GM18511 (cell line): ENCODE measurements around the gene RELN.
"Not testable (repeated sequence)": the region's sequence is repeated elsewhere in the genome, so short reads cannot be mapped to it uniquely, and the experiment has no call there.

ENCODE experiments used
- ATAC-seq: cut with Tn5 transposase; IDR thresholded peaks from one replicate; pipeline ENCODE4 v1.9.1; 2021; ENCODE audit warnings: mild to moderate bottlenecking, moderate library complexity; ENCODE audit not compliant: unreplicated experiment

Gene RELN

GRCh38 chr7:103857435-103857834 is 132.0 kb downstream of the RELN start:
- no peak for ATAC-seq

DNA sequence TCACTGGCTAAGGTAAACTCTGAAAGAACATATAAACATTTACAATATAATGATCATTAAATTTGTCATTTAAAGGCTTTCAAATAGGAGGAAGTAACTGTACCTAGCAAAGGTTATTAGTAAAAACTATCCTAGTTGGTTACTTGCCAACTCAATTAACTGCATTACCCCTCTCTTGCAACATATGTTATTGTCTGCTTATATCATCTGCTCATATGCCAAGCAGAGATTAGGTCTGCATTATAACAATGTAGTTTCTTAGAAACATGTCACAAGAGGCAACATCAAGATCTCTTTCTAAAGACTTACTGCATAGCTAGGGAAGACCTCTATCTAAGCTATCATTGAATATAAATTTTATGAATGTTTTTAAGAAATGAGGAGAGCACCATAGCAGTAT is 132.5 kb downstream of the RELN start:
- no peak for ATAC-seq

- no peak for ATAC-seq
These were observed 133.8 kb downstream of the RELN start for GRCh38 chr7:103855671-103856070.

GRCh38 chr7:103854611-103855010 is 134.8 kb downstream of the RELN start:
- no peak for ATAC-seq

DNA sequence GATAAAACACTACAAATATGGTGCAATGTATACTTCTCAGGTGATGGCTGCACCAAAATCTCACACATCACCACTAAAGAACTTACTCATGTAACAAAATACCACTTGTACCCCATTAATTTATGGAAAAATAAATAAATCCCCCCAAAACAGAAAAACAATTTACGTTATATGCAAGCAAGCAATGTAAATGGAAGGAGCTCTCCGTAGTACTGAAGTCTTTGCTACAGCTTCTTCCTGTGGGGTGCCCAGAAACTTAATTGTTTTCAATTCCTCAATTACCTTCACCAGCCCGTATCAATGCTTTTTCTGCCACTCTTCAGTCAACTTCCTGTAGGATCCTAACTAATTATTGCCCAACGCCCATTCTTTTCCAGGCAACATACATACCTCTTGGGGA is 138.1 kb downstream of the RELN start:
- no peak for ATAC-seq

- no peak for ATAC-seq
These were observed 145.6 kb downstream of the RELN start for GRCh38 chr7:103843689-103844480.

GRCh38 chr7:103833401-103833800 is 156.1 kb downstream of the RELN start:
- ATAC-seq: no peak

- ATAC-seq: no peak
These were observed 157.0 kb downstream of the RELN start for GRCh38 chr7:103832438-103832837.

GRCh38 chr7:103824251-103824650 is 165.2 kb downstream of the RELN start:
- ATAC-seq: no peak

DNA sequence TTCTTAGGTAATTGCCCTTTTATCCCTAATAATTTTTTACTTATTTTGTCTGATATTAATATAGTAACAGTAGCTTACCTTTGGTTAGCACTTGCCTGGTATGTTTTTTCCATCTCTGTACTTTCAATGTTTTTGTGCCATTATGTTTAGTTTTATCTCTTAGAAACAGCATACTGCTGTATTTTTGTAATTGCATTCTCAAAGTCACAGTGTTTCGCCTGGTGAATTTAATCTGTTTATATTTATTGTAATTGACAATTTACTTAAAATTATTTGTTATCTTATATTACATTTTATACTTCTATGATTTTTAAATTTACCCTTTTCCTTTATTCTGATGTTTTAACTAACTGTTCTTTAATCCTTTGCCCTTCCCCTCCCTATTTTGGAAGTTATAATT is 166.4 kb downstream of the RELN start:
- ATAC-seq: no peak

DNA sequence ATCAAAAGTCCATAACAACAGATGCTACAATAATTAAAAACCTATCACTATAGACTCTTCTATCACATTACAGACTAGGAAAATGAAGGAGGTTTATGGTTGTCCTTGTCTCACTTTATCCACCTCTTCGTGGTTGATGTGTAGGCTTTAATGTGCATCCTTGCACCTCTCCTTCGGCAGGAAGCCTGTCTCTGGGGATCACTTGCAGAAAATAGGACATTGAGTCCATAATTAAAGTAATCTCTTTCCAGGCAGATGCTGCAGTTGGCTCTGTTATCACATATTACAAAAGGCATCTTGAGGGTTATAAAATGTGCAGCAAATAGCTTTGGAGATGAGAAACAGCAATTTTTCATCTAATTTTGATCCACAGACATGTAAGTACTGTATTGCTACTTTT is 168.4 kb downstream of the RELN start:
- ATAC-seq: no peak

DNA sequence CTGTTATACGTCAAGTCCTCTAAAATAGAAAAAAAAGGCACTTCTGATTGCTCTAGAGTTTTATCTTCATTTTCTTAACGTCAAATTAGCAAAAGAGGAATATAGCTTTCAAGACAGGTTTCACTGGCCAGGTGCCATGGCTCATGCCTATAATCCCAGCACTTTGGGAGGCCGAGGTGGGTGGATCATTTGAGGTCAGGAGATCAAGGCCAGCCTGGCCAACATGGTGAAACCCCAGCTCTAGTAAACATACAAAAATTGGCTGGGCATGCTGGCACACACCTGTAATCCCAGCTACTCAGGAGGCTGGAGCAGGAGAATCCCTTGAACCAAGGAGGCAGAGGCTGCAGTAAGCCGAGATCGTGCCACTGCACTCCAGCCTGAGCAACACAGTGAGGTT is 173.5 kb downstream of the RELN start:
- not testable (repeated sequence) for ATAC-seq

DNA sequence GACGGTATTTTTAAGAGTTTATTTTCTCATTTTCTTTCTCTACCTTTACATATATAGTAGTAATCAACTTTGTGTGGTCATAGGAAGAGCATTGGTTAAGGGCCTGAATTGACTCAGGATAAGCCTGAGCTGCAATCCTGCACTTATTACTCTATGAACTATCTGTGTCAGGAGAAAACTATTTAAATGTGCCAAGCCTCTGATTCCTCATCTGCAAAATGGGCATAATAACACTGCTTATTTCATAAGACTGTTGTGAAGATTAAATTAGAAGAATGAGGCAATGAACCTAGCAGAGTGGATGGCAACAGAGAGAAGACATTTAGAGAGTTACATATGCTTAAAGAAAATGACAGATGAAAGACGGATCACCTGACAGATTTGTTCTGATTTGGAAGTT is 175.5 kb downstream of the RELN start:
- no peak for ATAC-seq

DNA sequence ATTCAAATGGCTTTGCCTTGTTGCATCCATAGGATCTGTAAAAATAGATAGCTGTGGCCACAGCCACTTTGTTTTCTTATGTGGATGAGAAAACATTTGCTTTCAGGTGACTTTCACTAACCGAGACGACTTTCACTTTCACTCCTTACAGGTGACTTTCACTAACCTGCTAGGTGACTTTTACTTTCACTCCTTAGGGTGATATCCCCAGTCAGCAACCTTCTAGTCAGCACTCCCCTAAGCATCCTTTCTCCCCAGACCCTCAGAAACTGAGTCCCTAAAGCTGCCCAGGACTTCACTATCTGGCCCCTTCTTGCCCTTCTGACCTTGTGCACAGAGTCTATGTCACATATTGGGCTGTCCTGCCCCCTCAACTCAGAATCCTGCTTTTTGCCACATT is 177.5 kb downstream of the RELN start:
- ATAC-seq: peak; percentile 81

- ATAC-seq: no peak
These were observed 178.2 kb downstream of the RELN start for GRCh38 chr7:103811290-103811689.

GRCh38 chr7:103810112-103810744 is 179.2 kb downstream of the RELN start:
- no peak for ATAC-seq

GRCh38 chr7:103809229-103809994 is 180.0 kb downstream of the RELN start:
- ATAC-seq: peak; percentile 56

DNA sequence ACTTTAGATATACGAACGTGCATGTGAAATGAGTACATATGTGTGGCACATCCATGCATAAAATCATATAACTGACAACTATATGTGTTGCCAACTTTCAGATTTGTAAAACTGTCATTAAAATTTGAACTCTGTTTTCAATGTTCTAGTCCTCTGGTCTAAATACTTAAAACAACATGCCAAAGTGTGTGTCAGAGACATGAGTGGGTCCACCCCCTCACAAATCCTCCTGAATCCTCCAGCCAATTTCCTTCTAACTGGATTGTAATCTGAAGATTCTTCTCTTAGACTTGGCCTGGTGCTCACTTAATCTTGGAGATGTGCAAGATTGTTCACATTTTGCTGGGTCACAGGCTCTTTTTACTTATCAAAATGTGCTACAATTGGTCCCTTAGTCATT is 184.1 kb downstream of the RELN start:
- no peak for ATAC-seq

GRCh38 chr7:103803631-103804030 is 185.8 kb downstream of the RELN start:
- ATAC-seq: no peak

DNA sequence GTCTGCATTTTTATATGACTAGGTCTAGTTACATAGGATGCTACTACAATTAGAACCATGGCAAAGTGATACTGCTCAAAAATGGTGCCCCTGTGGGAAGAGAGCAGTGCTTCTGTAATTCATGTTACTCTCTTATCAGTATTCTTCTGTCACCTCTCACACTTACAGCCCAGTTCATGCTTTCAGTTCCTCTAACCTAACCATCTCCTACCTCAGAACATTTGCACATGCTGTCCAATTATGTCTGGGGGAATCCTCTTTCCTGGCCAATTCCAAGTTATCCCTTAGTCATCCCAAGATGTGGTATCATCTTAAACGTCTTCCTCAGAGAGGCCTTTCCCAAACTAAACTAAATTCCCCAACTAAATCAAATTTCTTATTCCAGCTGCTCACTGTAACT is 190.2 kb downstream of the RELN start:
- no peak for ATAC-seq

- no peak for ATAC-seq
These were observed 191.7 kb downstream of the RELN start for GRCh38 chr7:103797647-103798307.
